Measurements from ENCODE around the gene KLK3.

KLK3 gene

GRCh38 chr19:50844296-50844935 is 10.3 kb upstream of the KLK3 start:
- H3K79me1 ChIP-seq (replicated peaks; ENCODE audit: low read length, poor library complexity, severe bottlenecking): no peaks in the 10 kb centered on the region
- no peak overlapping the region for H3K9ac ChIP-seq (ENCODE audit: low read length)
- H3K14ac ChIP-seq (ENCODE audit: low read length in 2 of 2): no peak overlapping the region
- H3K4ac ChIP-seq (ENCODE audit: low read depth in 1 of 2, low read length in 2 of 2): no peak overlapping the region
- H3K27ac ChIP-seq (ENCODE audit: low read length, poor library complexity, severe bottlenecking): no peak overlapping the region
- WGBS: 61% methylated on average over 8 of the region's 8 CpGs
- H3K23ac ChIP-seq (ENCODE audit: low read length in 2 of 2): no peak overlapping the region
- H3K27me3 ChIP-seq (ENCODE audit: control insufficient read depth in 1 of 2, insufficient read depth in 1 of 2, low read length in 2 of 2): peaks cover 0 to 7% of the 10 kb centered on the region in 2 experiments
- no peak for DNase-seq
- H2BK15ac ChIP-seq (ENCODE audit: low read depth, poor library complexity, severe bottlenecking): no peak overlapping the region
- no peaks in the 10 kb centered on the region for H3K36me3 ChIP-seq (ENCODE audit: control insufficient read depth in 1 of 2, insufficient read depth in 2 of 2, low read depth in 1 of 2, low read length in 2 of 2)
- no peak overlapping the region for H2AFZ ChIP-seq (ENCODE audit: low read depth, low read length)
- H2BK120ac ChIP-seq (ENCODE audit: low read depth, low read length): no peak overlapping the region
- no peak overlapping the region for H3K4me3 ChIP-seq (ENCODE audit: insufficient read depth in 1 of 2, low read depth in 1 of 2, low read length in 2 of 2)
- no peak overlapping the region for H3K4me2 ChIP-seq (ENCODE audit: low read length, poor library complexity, severe bottlenecking)
- no peak overlapping the region for H2BK12ac ChIP-seq (ENCODE audit: low read length in 2 of 2)
- H3K4me1 ChIP-seq (ENCODE audit: control insufficient read depth, insufficient read depth, low read depth, low read length): no peaks in the 10 kb centered on the region
- H2BK5ac ChIP-seq (ENCODE audit: low read depth, low read length, poor library complexity, severe bottlenecking): no peak overlapping the region
- H3K18ac ChIP-seq (ENCODE audit: low read depth in 1 of 2, low read length in 2 of 2): no peak overlapping the region
- H4K8ac ChIP-seq (ENCODE audit: low read length): no peak overlapping the region
- no peak overlapping the region for H4K91ac ChIP-seq (ENCODE audit: low read length)
- H2AK5ac ChIP-seq (ENCODE audit: low read length, severe bottlenecking): no peak overlapping the region
- H3K9me3 ChIP-seq (ENCODE audit: control insufficient read depth, low read length): no peaks in the 10 kb centered on the region

- no peak overlapping the region for H2BK15ac ChIP-seq (ENCODE audit: low read depth, poor library complexity, severe bottlenecking)
- H3K36me3 ChIP-seq (ENCODE audit: control insufficient read depth in 1 of 2, insufficient read depth in 2 of 2, low read depth in 1 of 2, low read length in 2 of 2): no peaks in the 10 kb centered on the region
- no peak overlapping the region for H3K27ac ChIP-seq (ENCODE audit: low read length, poor library complexity, severe bottlenecking)
- no peak overlapping the region for H3K18ac ChIP-seq (ENCODE audit: low read depth in 1 of 2, low read length in 2 of 2)
- H2BK12ac ChIP-seq (ENCODE audit: low read length in 2 of 2): no peak overlapping the region
- no peak overlapping the region for H2AFZ ChIP-seq (ENCODE audit: low read depth, low read length)
- H3K23ac ChIP-seq (ENCODE audit: low read length in 2 of 2): no peak overlapping the region
- WGBS: 36% methylated on average over 2 of the region's 3 CpGs
- no peak overlapping the region for H2BK5ac ChIP-seq (ENCODE audit: low read depth, low read length, poor library complexity, severe bottlenecking)
- H3K4me1 ChIP-seq (ENCODE audit: control insufficient read depth, insufficient read depth, low read depth, low read length): no peaks in the 10 kb centered on the region
- H3K4ac ChIP-seq (ENCODE audit: low read depth in 1 of 2, low read length in 2 of 2): no peak overlapping the region
- no peaks in the 10 kb centered on the region for H3K9me3 ChIP-seq (ENCODE audit: control insufficient read depth, low read length)
- H3K79me1 ChIP-seq (replicated peaks; ENCODE audit: low read length, poor library complexity, severe bottlenecking): no peaks in the 10 kb centered on the region
- no peak overlapping the region for H3K4me2 ChIP-seq (ENCODE audit: low read length, poor library complexity, severe bottlenecking)
- no peak overlapping the region for H4K8ac ChIP-seq (ENCODE audit: low read length)
- H4K91ac ChIP-seq (ENCODE audit: low read length): no peak overlapping the region
- no peak overlapping the region for H2BK120ac ChIP-seq (ENCODE audit: low read depth, low read length)
- H2AK5ac ChIP-seq (ENCODE audit: low read length, severe bottlenecking): no peak overlapping the region
- DNase-seq: no peak
- H3K27me3 ChIP-seq (ENCODE audit: control insufficient read depth in 1 of 2, insufficient read depth in 1 of 2, low read length in 2 of 2): peaks cover 0 to 43% of the 10 kb centered on the region in 2 experiments
- no peak overlapping the region for H3K4me3 ChIP-seq (ENCODE audit: insufficient read depth in 1 of 2, low read depth in 1 of 2, low read length in 2 of 2)
- no peak overlapping the region for H3K14ac ChIP-seq (ENCODE audit: low read length in 2 of 2)
- H3K9ac ChIP-seq (ENCODE audit: low read length): no peak overlapping the region
These were observed 4.0 kb upstream of the KLK3 start for GRCh38 chr19:50850738-50851137.

- H3K4me2 ChIP-seq (ENCODE audit: low read length, poor library complexity, severe bottlenecking): no peak overlapping the region
- H2AFZ ChIP-seq (ENCODE audit: low read depth, low read length): no peak overlapping the region
- no peak overlapping the region for H3K23ac ChIP-seq (ENCODE audit: low read length in 2 of 2)
- H3K4ac ChIP-seq (ENCODE audit: low read depth in 1 of 2, low read length in 2 of 2): no peak overlapping the region
- H3K9ac ChIP-seq (ENCODE audit: low read length): no peak overlapping the region
- peaks cover 0 to 48% of the 10 kb centered on the region in 2 experiments for H3K27me3 ChIP-seq (ENCODE audit: control insufficient read depth in 1 of 2, insufficient read depth in 1 of 2, low read length in 2 of 2)
- no peak overlapping the region for H2BK5ac ChIP-seq (ENCODE audit: low read depth, low read length, poor library complexity, severe bottlenecking)
- no peak overlapping the region for H2BK15ac ChIP-seq (ENCODE audit: low read depth, poor library complexity, severe bottlenecking)
- H3K27ac ChIP-seq (ENCODE audit: low read length, poor library complexity, severe bottlenecking): no peak overlapping the region
- no peaks in the 10 kb centered on the region for H3K79me1 ChIP-seq (replicated peaks; ENCODE audit: low read length, poor library complexity, severe bottlenecking)
- no peak overlapping the region for H3K14ac ChIP-seq (ENCODE audit: low read length in 2 of 2)
- no peaks in the 10 kb centered on the region for H3K4me1 ChIP-seq (ENCODE audit: control insufficient read depth, insufficient read depth, low read depth, low read length)
- no peak overlapping the region for H2BK12ac ChIP-seq (ENCODE audit: low read length in 2 of 2)
- no peak for DNase-seq
- H2AK5ac ChIP-seq (ENCODE audit: low read length, severe bottlenecking): no peak overlapping the region
- no peak overlapping the region for H2BK120ac ChIP-seq (ENCODE audit: low read depth, low read length)
- 55% methylated on average over 4 of the region's 4 CpGs for WGBS
- no peaks in the 10 kb centered on the region for H3K9me3 ChIP-seq (ENCODE audit: control insufficient read depth, low read length)
- no peak overlapping the region for H3K18ac ChIP-seq (ENCODE audit: low read depth in 1 of 2, low read length in 2 of 2)
- no peak overlapping the region for H3K4me3 ChIP-seq (ENCODE audit: insufficient read depth in 1 of 2, low read depth in 1 of 2, low read length in 2 of 2)
- H3K36me3 ChIP-seq (ENCODE audit: control insufficient read depth in 1 of 2, insufficient read depth in 2 of 2, low read depth in 1 of 2, low read length in 2 of 2): no peaks in the 10 kb centered on the region
- H4K91ac ChIP-seq (ENCODE audit: low read length): no peak overlapping the region
- no peak overlapping the region for H4K8ac ChIP-seq (ENCODE audit: low read length)
These were observed 3.1 kb upstream of the KLK3 start for GRCh38 chr19:50851620-50852019.

GRCh38 chr19:50857366-50857765 is 2.7 kb downstream of the KLK3 start:
- peaks cover 3% of the 10 kb centered on the region for H3K9me3 ChIP-seq (ENCODE audit: control insufficient read depth, low read length)
- H3K4me1 ChIP-seq (ENCODE audit: control insufficient read depth, insufficient read depth, low read depth, low read length): no peaks in the 10 kb centered on the region
- no peaks in the 10 kb centered on the region for H3K79me1 ChIP-seq (replicated peaks; ENCODE audit: low read length, poor library complexity, severe bottlenecking)
- no peak overlapping the region for H2BK120ac ChIP-seq (ENCODE audit: low read depth, low read length)
- no peak overlapping the region for H3K14ac ChIP-seq (ENCODE audit: low read length in 2 of 2)
- H3K4me2 ChIP-seq (ENCODE audit: low read length, poor library complexity, severe bottlenecking): no peak overlapping the region
- DNase-seq: no peak
- no peak overlapping the region for H3K18ac ChIP-seq (ENCODE audit: low read depth in 1 of 2, low read length in 2 of 2)
- no peak overlapping the region for H3K4ac ChIP-seq (ENCODE audit: low read depth in 1 of 2, low read length in 2 of 2)
- no peak overlapping the region for H4K91ac ChIP-seq (ENCODE audit: low read length)
- no peak overlapping the region for H3K4me3 ChIP-seq (ENCODE audit: insufficient read depth in 1 of 2, low read depth in 1 of 2, low read length in 2 of 2)
- no peak overlapping the region for H2AFZ ChIP-seq (ENCODE audit: low read depth, low read length)
- 66% methylated on average over 6 of the region's 6 CpGs for WGBS
- H2AK5ac ChIP-seq (ENCODE audit: low read length, severe bottlenecking): no peak overlapping the region
- no peak overlapping the region for H2BK5ac ChIP-seq (ENCODE audit: low read depth, low read length, poor library complexity, severe bottlenecking)
- H2BK12ac ChIP-seq (ENCODE audit: low read length in 2 of 2): no peak overlapping the region
- H3K23ac ChIP-seq (ENCODE audit: low read length in 2 of 2): no peak overlapping the region
- no peak overlapping the region for H2BK15ac ChIP-seq (ENCODE audit: low read depth, poor library complexity, severe bottlenecking)
- no peaks in the 10 kb centered on the region for H3K36me3 ChIP-seq (ENCODE audit: control insufficient read depth in 1 of 2, insufficient read depth in 2 of 2, low read depth in 1 of 2, low read length in 2 of 2)
- no peak overlapping the region for H4K8ac ChIP-seq (ENCODE audit: low read length)
- no peak overlapping the region for H3K9ac ChIP-seq (ENCODE audit: low read length)
- H3K27me3 ChIP-seq (ENCODE audit: control insufficient read depth in 1 of 2, insufficient read depth in 1 of 2, low read length in 2 of 2): peaks cover 0 to 64% of the 10 kb centered on the region in 2 experiments
- no peak overlapping the region for H3K27ac ChIP-seq (ENCODE audit: low read length, poor library complexity, severe bottlenecking)
